B cell (primary cell): ENCODE data around the gene SERPINB1. TPM values are rescaled to one million over a fixed set of nuclear protein-coding genes. Genes with fewer than 3 reads are reported as not detected.

Source experiments
- ATAC-seq: fragments of 200-7000 bp; cut with Tn5 transposase; one replicate; pipeline ENCODE4 v1.10.0; 2021; ENCODE audit warnings: low read depth, mild to moderate bottlenecking, moderate number of reproducible peaks, moderate library complexity
- CTCF ChIA-PET: fragments of 350-600 bp; sonication (Branson Sonifier 250); formaldehyde crosslinking; loops from one replicate; lab custom pipeline; 2021; ENCODE audit warnings: antibody characterized with exemption, inconsistent platforms; lab: Charles Lee
- POLR2A ChIA-PET: fragments of 350-600 bp; sonication (Branson Sonifier 250); formaldehyde crosslinking; loops from one replicate; lab custom pipeline; 2021; ENCODE audit warnings: antibody characterized with exemption; lab: Charles Lee
- DNase-seq: peaks from one replicate; pipeline ENCODE4 v3.0.0; 2013
- H2AFZ ChIP-seq: 2 replicates; pipeline ENCODE4 v1.6.1; 2012; ENCODE audit warnings: mild to moderate bottlenecking, low read depth, low read length; ENCODE audit not compliant: insufficient read depth, poor library complexity, severe bottlenecking
- H3K27ac ChIP-seq, 2 donors: 1 replicate in 1 of 2; 2 replicates in 1 of 2; pipeline ENCODE4 v1.5.1; 2012 to 2013; ENCODE audit warnings: low read length in 2 of 2, mild to moderate bottlenecking in 2 of 2, moderate library complexity in 1 of 2
- H3K27me3 ChIP-seq, 4 experiments: fragments of 200-600 bp in 1 of 4; sonication (generic) in 1 of 4; replicated peaks in 1 of 4; 1 replicate in 2 of 4; 2 replicates in 2 of 4; pipeline versions ENCODE4 v1.6.1 to v1.7.0; 2013 to 2016; ENCODE audit warnings: low read length in 3 of 4, mild to moderate bottlenecking in 2 of 4, mixed read lengths in 1 of 4, moderate library complexity in 1 of 4; ENCODE audit not compliant: insufficient read depth in 4 of 4, control insufficient read depth in 3 of 4; ENCODE audit errors: control extremely low read depth in 1 of 4
- H3K36me3 ChIP-seq, 2 experiments: replicated peaks in 1 of 2; 1 replicate in 1 of 2; 2 replicates in 1 of 2; pipeline versions ENCODE4 v1.6.1 to v1.7.1; 2013; ENCODE audit warnings: low read length in 1 of 2; ENCODE audit not compliant: insufficient read depth in 2 of 2, control insufficient read depth in 1 of 2; ENCODE audit errors: control extremely low read depth in 1 of 2, extremely low read depth in 1 of 2
- H3K4me1 ChIP-seq, 2 donors: fragments of 200-600 bp in 1 of 2; sonication (generic) in 1 of 2; 1 replicate in 1 of 2; 2 replicates in 1 of 2; pipeline versions ENCODE4 v1.5.1 to v1.6.1; 2013 to 2017; ENCODE audit warnings: low read length in 2 of 2; ENCODE audit not compliant: control insufficient read depth in 2 of 2, insufficient read depth in 2 of 2
- H3K4me2 ChIP-seq: replicated peaks from 2 replicates; pipeline ENCODE3; 2012; ENCODE audit warnings: mild to moderate bottlenecking, low read depth, low read length; ENCODE audit not compliant: poor library complexity, severe bottlenecking
- H3K4me3 ChIP-seq, 5 experiments: fragments of 200-600 bp in 1 of 5; sonication (generic) in 1 of 5; 1 replicate in 3 of 5; 2 replicates in 2 of 5; pipeline versions ENCODE4 v1.5.1 to v1.7.0; 2011 to 2016; ENCODE audit warnings: low read length in 4 of 5, mild to moderate bottlenecking in 4 of 5, low read depth in 2 of 5, control low read depth in 1 of 5, moderate library complexity in 1 of 5; ENCODE audit not compliant: insufficient read depth in 1 of 5; ENCODE audit errors: control extremely low read depth in 1 of 5, extremely low read depth in 1 of 5
- H3K79me2 ChIP-seq: fragments of 200-600 bp; sonication (generic); one replicate; pipeline ENCODE4 v1.6.0; 2016; ENCODE audit warnings: low read length; ENCODE audit not compliant: control insufficient read depth, insufficient read depth
- H3K9ac ChIP-seq: fragments of 200-600 bp; sonication (generic); 2 replicates; pipeline ENCODE4 v1.6.1; 2017; ENCODE audit warnings: mild to moderate bottlenecking, low read length, moderate library complexity
- H3K9me3 ChIP-seq, 3 donors: one replicate each; pipeline versions ENCODE4 v1.6.1 to v1.7.1; 2013; ENCODE audit warnings: low read length in 2 of 3; ENCODE audit not compliant: control insufficient read depth in 2 of 3, insufficient read depth in 1 of 3; ENCODE audit errors: control extremely low read depth in 1 of 3
- H4K20me1 ChIP-seq: 2 replicates; pipeline ENCODE4 v1.6.0; 2012; ENCODE audit warnings: mild to moderate bottlenecking, low read length; ENCODE audit not compliant: insufficient read depth, control insufficient read depth, poor library complexity, severe bottlenecking
- H3K27ac Mint-ChIP-seq: one replicate; pipeline ENCODE4 v1.8.0; 2021; ENCODE audit warnings: mixed read lengths
- H3K27me3 Mint-ChIP-seq: one replicate; pipeline ENCODE4 v1.8.0; 2021; ENCODE audit warnings: mixed read lengths
- H3K4me1 Mint-ChIP-seq: one replicate; pipeline ENCODE4 v1.8.0; 2021; ENCODE audit warnings: mixed read lengths
- H3K4me3 Mint-ChIP-seq: one replicate; pipeline ENCODE4 v1.8.0; 2021; ENCODE audit warnings: mixed read lengths
- H3K9me3 Mint-ChIP-seq: one replicate; pipeline ENCODE4 v1.8.0; 2022; ENCODE audit warnings: mixed read lengths; ENCODE audit not compliant: insufficient read depth
- EZH2 ChIP-seq: IDR thresholded peaks from 2 replicates; pipeline ENCODE4 v1.6.1; 2012; ENCODE audit warnings: borderline replicate concordance, low read depth, mild to moderate bottlenecking, moderate library complexity, low read length; ENCODE audit not compliant: insufficient read depth, poor library complexity, severe bottlenecking
- WGBS: methylation state at CpG from one replicate; pipeline ENCODE4 v1.1.5; 2013; ENCODE audit warnings: missing lambda C conversion rate; ENCODE audit not compliant: insufficient coverage; 5-methylcytosine and 5-hydroxymethylcytosine counted together
- intact Hi-C: fragments of 100-400 bp; cut with micrococcal nuclease; formaldehyde crosslinking; loops from one replicate; pipeline ENCODE4 v1.10.0; 2022
- polyA plus RNA-seq: library from polyadenylated mRNA; depleted of rRNA; stranded (reverse); fragments of >200 nt; gene quantifications from 2 replicates; pipeline ENCODE4 v1.2.3, GENCODE V29; 2012
- total RNA-seq, 2 donors: library from RNA; stranded (reverse); fragments of 120-200 nt in 1 of 2; gene quantifications; 1 replicate in 1 of 2; 2 replicates in 1 of 2; pipeline versions ENCODE4 v1.2.3 to v1.2.4, GENCODE V29; 2013 to 2022
- TF ChIP-seq, protein P1 (sequence below): fragments of 200-600 bp; IDR thresholded peaks from one replicate; pipeline ENCODE4 v1.8.0; 2022; ENCODE audit warnings: antibody characterized with exemption, mild to moderate bottlenecking

SERPINB1 gene
- total and polyA plus RNA-seq, 2 donors (not counting 1 experiment from before 2014, with no cell fraction given): 23.2 to 52.5 TPM

DNA sequence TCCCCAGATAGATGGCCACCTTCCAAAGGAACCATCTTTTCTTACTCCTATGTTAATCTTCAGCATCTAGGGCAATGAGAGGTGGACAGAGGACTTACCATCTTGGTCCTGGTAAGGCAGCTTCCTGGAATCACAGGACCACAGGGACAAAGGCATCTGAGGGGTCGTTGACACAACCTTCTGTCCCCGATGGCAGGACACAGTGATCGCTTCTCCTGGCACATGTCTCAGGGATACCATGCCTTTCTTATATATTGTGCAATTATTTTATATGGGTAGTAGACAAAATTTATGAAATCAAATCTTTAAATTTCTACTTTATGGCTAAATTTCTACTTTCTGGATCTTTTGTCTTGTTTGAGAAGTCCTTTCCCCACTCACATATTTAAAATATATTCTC lies 20.1 kb downstream of the SERPINB1 start:
- Mint-ChIP-seq H3K27ac (no peak overlapping the region), H3K9me3 (peaks cover 6% of the 10 kb centered on the region), H3K27me3 (peaks cover 7% of the 10 kb centered on the region), H3K4me1 (no peaks in the 10 kb centered on the region), H3K4me3 (no peak overlapping the region)
- Histone ChIP-seq H3K4me2 (no peak overlapping the region), H3K9ac (no peak overlapping the region), H3K4me3 (no peak overlapping the region), H3K4me1 (no peaks in the 10 kb centered on the region), H2AFZ (no peak overlapping the region), H3K36me3 (no peaks in the 10 kb centered on the region), H3K27me3 (no peaks in the 10 kb centered on the region), H3K27ac (no peak overlapping the region), H3K79me2 (no peaks in the 10 kb centered on the region), H4K20me1 (no peaks in the 10 kb centered on the region), H3K9me3 (peaks cover 0 to 2% (median 0%) of the 10 kb centered on the region in 3 donors)
- no peak for TF ChIP-seq EZH2
- TF ChIP-seq, protein P1, sequence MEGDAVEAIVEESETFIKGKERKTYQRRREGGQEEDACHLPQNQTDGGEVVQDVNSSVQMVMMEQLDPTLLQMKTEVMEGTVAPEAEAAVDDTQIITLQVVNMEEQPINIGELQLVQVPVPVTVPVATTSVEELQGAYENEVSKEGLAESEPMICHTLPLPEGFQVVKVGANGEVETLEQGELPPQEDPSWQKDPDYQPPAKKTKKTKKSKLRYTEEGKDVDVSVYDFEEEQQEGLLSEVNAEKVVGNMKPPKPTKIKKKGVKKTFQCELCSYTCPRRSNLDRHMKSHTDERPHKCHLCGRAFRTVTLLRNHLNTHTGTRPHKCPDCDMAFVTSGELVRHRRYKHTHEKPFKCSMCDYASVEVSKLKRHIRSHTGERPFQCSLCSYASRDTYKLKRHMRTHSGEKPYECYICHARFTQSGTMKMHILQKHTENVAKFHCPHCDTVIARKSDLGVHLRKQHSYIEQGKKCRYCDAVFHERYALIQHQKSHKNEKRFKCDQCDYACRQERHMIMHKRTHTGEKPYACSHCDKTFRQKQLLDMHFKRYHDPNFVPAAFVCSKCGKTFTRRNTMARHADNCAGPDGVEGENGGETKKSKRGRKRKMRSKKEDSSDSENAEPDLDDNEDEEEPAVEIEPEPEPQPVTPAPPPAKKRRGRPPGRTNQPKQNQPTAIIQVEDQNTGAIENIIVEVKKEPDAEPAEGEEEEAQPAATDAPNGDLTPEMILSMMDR: no peak
- CTCF ChIA-PET: no interaction called here
- no peak for ATAC-seq
- POLR2A ChIA-PET: no interaction called here
- intact Hi-C loops: no loop called here
- DNase-seq: no peak
- WGBS: no CpG with 5 or more reads among the region's 3 CpGs

DNA sequence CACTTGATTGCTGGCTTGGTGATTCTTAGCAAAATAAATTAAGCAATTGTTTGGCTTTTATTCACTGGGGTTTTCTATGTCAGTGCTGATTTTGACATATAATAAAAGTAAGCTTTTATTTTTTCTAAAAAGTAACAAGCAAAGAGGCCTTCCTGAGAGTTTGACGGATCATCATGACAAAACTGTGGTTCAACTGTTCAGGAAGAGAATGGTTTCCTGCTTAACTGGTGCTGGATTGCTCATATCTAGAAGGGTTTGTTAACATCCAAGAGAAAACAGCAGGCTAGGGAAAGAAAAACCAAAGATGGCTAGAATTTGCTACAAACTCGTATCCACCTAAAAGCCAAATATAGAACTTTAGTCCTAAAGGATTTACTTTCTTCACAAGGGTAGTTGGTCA lies 21.2 kb downstream of the SERPINB1 start:
- H3K27ac Mint-ChIP-seq: no peak overlapping the region
- no peaks in the 10 kb centered on the region for H3K27me3 ChIP-seq
- POLR2A ChIA-PET: no interaction called here
- H3K4me3 ChIP-seq: no peak overlapping the region
- no peak overlapping the region for H3K9ac ChIP-seq
- WGBS: 0% methylated on average over 1 of the region's 2 CpGs
- H3K9me3 Mint-ChIP-seq: peaks cover 14% of the 10 kb centered on the region
- peaks cover 4 to 8% (median 4%) of the 10 kb centered on the region in 3 donors for H3K9me3 ChIP-seq
- H3K4me1 Mint-ChIP-seq: no peaks in the 10 kb centered on the region
- no peaks in the 10 kb centered on the region for H3K4me1 ChIP-seq
- no peaks in the 10 kb centered on the region for H4K20me1 ChIP-seq
- intact Hi-C loops: no loop called here
- peaks cover 7% of the 10 kb centered on the region for H3K27me3 Mint-ChIP-seq
- H2AFZ ChIP-seq: no peak overlapping the region
- CTCF ChIA-PET: no interaction called here
- no peaks in the 10 kb centered on the region for H3K36me3 ChIP-seq
- no peak for ATAC-seq
- H3K27ac ChIP-seq: no peak overlapping the region
- no peak overlapping the region for H3K4me2 ChIP-seq
- TF ChIP-seq EZH2: no peak
- TF ChIP-seq, protein P1: no peak
- no peaks in the 10 kb centered on the region for H3K79me2 ChIP-seq
- H3K4me3 Mint-ChIP-seq: no peak overlapping the region
- DNase-seq: no peak
